ENCODE results near the gene LRRC59.

Gene LRRC59

DNA sequence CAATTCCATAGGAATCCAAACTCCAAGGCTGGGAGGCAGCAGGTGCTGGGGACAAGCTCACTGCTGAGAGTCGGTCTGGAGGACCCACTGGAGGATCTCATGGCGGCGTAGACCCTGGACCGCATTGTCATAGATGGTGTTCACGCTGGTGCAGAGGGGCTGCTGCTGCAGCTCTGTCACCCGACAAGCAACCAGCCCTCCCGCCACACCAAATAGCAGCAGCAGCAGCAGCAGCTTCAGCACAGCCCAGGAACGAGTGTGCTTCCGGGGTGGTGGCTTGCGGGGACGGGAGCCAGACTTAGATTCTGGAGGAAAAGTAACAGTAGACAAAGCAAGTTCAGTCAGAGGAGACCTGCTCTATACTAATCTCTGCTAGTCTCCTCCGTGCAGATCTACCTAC is 14.4 kb downstream of the LRRC59 start:
- peaks cover 86% of the 10 kb centered on the region for H3K36me3 ChIP-seq (replicated peaks; ENCODE audit: low read depth, low read length)
- H4K20me1 ChIP-seq (ENCODE audit: insufficient read depth, low read length), result no peaks in the 10 kb centered on the region
- H3K27me3 ChIP-seq (ENCODE audit: low read depth, low read length), result no peaks in the 10 kb centered on the region
- H3K79me2 ChIP-seq (ENCODE audit: low read length), result no peaks in the 10 kb centered on the region
- no peak overlapping the region for H2AFZ ChIP-seq (ENCODE audit: low read depth, low read length)
- H3K9me3 ChIP-seq (ENCODE audit: insufficient read depth, low read length), result no peaks in the 10 kb centered on the region
- no peaks in the 10 kb centered on the region for H3K4me1 ChIP-seq (ENCODE audit: low read length)
- H3K4me3 ChIP-seq (ENCODE audit: low read length), result no peak overlapping the region
- H3K4me2 ChIP-seq (ENCODE audit: low read length), result no peak overlapping the region
- no peak overlapping the region for H3K9ac ChIP-seq (ENCODE audit: low read length)
- TF ChIP-seq, protein P1, sequence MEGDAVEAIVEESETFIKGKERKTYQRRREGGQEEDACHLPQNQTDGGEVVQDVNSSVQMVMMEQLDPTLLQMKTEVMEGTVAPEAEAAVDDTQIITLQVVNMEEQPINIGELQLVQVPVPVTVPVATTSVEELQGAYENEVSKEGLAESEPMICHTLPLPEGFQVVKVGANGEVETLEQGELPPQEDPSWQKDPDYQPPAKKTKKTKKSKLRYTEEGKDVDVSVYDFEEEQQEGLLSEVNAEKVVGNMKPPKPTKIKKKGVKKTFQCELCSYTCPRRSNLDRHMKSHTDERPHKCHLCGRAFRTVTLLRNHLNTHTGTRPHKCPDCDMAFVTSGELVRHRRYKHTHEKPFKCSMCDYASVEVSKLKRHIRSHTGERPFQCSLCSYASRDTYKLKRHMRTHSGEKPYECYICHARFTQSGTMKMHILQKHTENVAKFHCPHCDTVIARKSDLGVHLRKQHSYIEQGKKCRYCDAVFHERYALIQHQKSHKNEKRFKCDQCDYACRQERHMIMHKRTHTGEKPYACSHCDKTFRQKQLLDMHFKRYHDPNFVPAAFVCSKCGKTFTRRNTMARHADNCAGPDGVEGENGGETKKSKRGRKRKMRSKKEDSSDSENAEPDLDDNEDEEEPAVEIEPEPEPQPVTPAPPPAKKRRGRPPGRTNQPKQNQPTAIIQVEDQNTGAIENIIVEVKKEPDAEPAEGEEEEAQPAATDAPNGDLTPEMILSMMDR (IDR thresholded peaks at IDR 0.05; ENCODE audit: low read depth, low read length), result no peak
- TF ChIP-seq EZH2phosphoT487 (IDR thresholded peaks at IDR 0.05; ENCODE audit: low read depth), result no peak
- H3K27ac ChIP-seq (ENCODE audit: low read length), result no peak overlapping the region

DNA sequence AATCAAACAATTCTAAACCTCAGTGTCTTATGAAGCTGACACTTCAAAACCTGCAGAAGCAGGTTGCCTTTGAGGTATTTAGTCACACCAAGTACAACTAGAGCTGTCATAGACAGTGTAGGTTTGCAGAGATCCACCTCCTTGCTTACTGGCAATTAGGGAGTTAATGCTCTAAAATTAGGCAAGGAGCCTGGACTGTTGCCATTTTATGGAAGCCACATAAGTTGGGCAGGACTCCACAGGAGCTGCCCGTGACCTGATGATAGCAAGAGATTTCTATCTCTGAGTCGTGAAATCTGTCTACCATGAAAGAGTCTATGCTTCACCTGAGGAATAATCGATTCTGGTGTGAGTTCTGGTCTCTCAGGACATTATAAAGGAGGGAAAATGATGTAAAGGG is 15.4 kb downstream of the LRRC59 start:
- peaks cover 76% of the 10 kb centered on the region for H3K36me3 ChIP-seq (replicated peaks; ENCODE audit: low read depth, low read length)
- TF ChIP-seq, protein P1 (IDR thresholded peaks at IDR 0.05; ENCODE audit: low read depth, low read length), result no peak
- TF ChIP-seq EZH2phosphoT487 (IDR thresholded peaks at IDR 0.05; ENCODE audit: low read depth), result no peak

DNA sequence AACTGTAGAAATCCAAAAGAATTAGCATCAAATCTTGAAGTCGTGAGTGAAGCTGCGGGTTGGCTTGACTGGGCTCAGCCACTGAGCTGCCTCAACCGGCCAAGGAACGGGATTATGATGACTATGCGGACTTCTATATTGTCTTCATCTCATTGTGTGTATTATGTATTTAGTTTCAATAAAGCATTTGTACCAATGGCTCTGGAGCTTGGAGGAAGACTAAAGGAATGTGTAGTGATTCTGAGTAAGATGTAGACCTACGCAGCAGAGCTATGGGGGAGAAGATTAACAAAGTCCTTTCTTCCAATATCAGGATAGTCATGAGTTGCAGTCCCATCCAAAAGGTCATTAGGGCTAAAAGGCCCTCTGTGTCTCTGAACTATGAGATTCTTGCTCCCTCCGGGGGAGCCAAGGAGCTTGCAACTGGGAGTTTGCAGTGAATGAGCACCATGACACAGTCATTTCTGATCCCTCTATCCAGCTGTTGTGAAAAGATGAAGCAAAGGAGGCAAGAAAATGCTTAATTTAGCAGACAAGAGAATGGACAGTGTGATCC is 16.0 kb downstream of the LRRC59 start:
- Histone ChIP-seq H4K20me1 (ENCODE audit: insufficient read depth, low read length) (no peaks in the 10 kb centered on the region), H3K27me3 (ENCODE audit: low read depth, low read length) (no peaks in the 10 kb centered on the region), H2AFZ (ENCODE audit: low read depth, low read length) (no peak overlapping the region), H3K4me3 (ENCODE audit: low read length) (no peak overlapping the region), H3K9me3 (ENCODE audit: insufficient read depth, low read length) (no peaks in the 10 kb centered on the region), H3K4me2 (ENCODE audit: low read length) (no peak overlapping the region), H3K4me1 (ENCODE audit: low read length) (no peaks in the 10 kb centered on the region), H3K79me2 (ENCODE audit: low read length) (no peaks in the 10 kb centered on the region), H3K27ac (ENCODE audit: low read length) (no peak overlapping the region), H3K9ac (ENCODE audit: low read length) (no peak overlapping the region), H3K36me3 (replicated peaks; ENCODE audit: low read depth, low read length) (peaks cover 70% of the 10 kb centered on the region)
- TF ChIP-seq EZH2phosphoT487 (IDR thresholded peaks at IDR 0.05; ENCODE audit: low read depth), result no peak
- TF ChIP-seq, protein P1 (IDR thresholded peaks at IDR 0.05; ENCODE audit: low read depth, low read length), result no peak

More for the DNA sequence above, 15.4 kb downstream of the LRRC59 start:
- Histone ChIP-seq H3K9me3 (ENCODE audit: insufficient read depth, low read length) (no peaks in the 10 kb centered on the region), H3K27me3 (ENCODE audit: low read depth, low read length) (no peaks in the 10 kb centered on the region), H4K20me1 (ENCODE audit: insufficient read depth, low read length) (no peaks in the 10 kb centered on the region), H3K4me3 (ENCODE audit: low read length) (no peak overlapping the region), H3K79me2 (ENCODE audit: low read length) (no peaks in the 10 kb centered on the region), H3K4me1 (ENCODE audit: low read length) (no peaks in the 10 kb centered on the region), H3K9ac (ENCODE audit: low read length) (no peak overlapping the region), H2AFZ (ENCODE audit: low read depth, low read length) (no peak overlapping the region), H3K4me2 (ENCODE audit: low read length) (no peak overlapping the region), H3K27ac (ENCODE audit: low read length) (no peak overlapping the region)

DNA sequence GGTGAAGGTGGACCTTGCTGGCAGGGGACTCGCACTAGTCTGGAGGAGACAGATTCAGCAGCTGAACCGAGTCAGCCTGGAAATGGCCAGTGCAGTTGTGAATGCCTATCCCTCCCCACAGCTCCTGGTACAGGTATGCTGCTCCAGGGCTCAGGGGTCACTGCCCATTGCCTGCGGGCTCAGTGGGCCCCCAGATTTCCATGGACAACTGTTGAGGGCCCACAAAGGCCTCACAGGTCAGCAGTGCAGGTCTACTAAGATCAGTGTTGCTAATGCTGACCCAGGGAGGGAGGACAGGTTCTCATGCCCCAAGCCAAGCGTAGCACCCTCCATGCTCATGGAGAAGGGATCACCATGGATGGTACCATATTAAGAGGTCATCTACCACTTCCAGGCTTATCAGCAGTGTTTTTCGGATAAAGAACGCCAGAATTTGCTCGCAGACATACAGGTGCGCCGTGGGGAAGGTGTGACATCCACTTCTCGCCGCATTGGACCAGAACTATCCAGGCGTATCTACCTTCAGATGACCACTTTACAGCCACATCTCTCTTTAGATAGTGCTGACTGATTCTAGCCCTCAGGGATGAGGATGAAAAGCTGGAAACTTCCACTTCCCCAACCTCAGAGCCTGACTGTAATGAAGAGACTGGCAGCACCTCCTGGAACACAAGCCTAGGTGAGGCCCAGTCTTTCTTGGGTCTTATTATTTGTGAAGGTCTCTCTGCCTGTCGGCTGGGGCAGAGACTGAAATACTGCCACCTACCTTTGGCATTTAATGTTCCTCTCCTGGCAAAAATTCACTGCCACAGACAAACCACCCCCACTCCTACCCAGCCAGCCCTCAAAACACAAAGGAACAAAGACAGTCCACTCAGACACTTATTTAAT is 16.7 kb downstream of the LRRC59 start:
- H3K27ac ChIP-seq (ENCODE audit: low read length), result no peak overlapping the region
- no peaks in the 10 kb centered on the region for H4K20me1 ChIP-seq (ENCODE audit: insufficient read depth, low read length)

More for the DNA sequence above, 16.7 kb downstream of the LRRC59 start:
- Histone ChIP-seq H3K9me3 (ENCODE audit: insufficient read depth, low read length) (no peaks in the 10 kb centered on the region), H3K4me2 (ENCODE audit: low read length) (no peak overlapping the region), H3K9ac (ENCODE audit: low read length) (no peak overlapping the region), H3K4me3 (ENCODE audit: low read length) (no peak overlapping the region), H3K79me2 (ENCODE audit: low read length) (no peaks in the 10 kb centered on the region), H3K27me3 (ENCODE audit: low read depth, low read length) (no peaks in the 10 kb centered on the region), H3K4me1 (ENCODE audit: low read length) (no peaks in the 10 kb centered on the region), H3K36me3 (replicated peaks; ENCODE audit: low read depth, low read length) (peaks cover 68% of the 10 kb centered on the region), H2AFZ (ENCODE audit: low read depth, low read length) (no peak overlapping the region)
- TF ChIP-seq, protein P1 (IDR thresholded peaks at IDR 0.05; ENCODE audit: low read depth, low read length), result peak; percentile 18; the same call in 1 of the 2 replicates
- no peak for TF ChIP-seq EZH2phosphoT487 (IDR thresholded peaks at IDR 0.05; ENCODE audit: low read depth)

Data from OCI-LY3 (cell line).